NCI-H748 (cell line): ENCODE measurements around the gene MOB4.
"Not testable (repeated sequence)": the region's sequence is repeated elsewhere in the genome, so short reads cannot be mapped to it uniquely, and the experiment has no call there.

Source experiments
- DNase-seq: peaks from one replicate; lab custom pipeline; 2025; ENCODE audit not compliant: unreplicated experiment; lab: John Stamatoyannopoulos, UW

The MOB4 gene

GRCh38 chr2:197515739-197516392, at the start of gene MOB4:
MOB4 (plus strand) TSS chr2:197516066; CDS start chr2:197516087, 21 bp downstream.
- DNase-seq = peak; percentile 98

- DNase-seq = no peak
Measured at GRCh38 chr2:197472166-197472565, 43.7 kb upstream of the MOB4 start.

GRCh38 chr2:197477797-197478196, 38.1 kb upstream of the MOB4 start:
- no peak for DNase-seq

- DNase-seq = no peak
Measured at GRCh38 chr2:197480165-197481036, 35.5 kb upstream of the MOB4 start.

GRCh38 chr2:197484248-197484647, 31.6 kb upstream of the MOB4 start:
- DNase-seq = not testable (repeated sequence)

- DNase-seq = no peak
Measured at GRCh38 chr2:197486175-197486574, 29.7 kb upstream of the MOB4 start.

- no peak for DNase-seq
Measured at GRCh38 chr2:197487385-197487784, 28.5 kb upstream of the MOB4 start.

GRCh38 chr2:197495433-197496134, 20.3 kb upstream of the MOB4 start:
- no peak for DNase-seq

GRCh38 chr2:197496695-197497094, 19.2 kb upstream of the MOB4 start:
- no peak for DNase-seq

- no peak for DNase-seq
Measured at GRCh38 chr2:197497326-197497725, 18.5 kb upstream of the MOB4 start.

GRCh38 chr2:197498235-197498936, 17.5 kb upstream of the MOB4 start:
- DNase-seq = no peak

GRCh38 chr2:197498937-197499593, 16.8 kb upstream of the MOB4 start:
- DNase-seq = peak; percentile 89

GRCh38 chr2:197499594-197500502, 16.0 kb upstream of the MOB4 start, which contains the start of the genes HSPD1 and HSPE1:
HSPD1 (minus strand) TSS chr2:197499840; CDS start chr2:197498848, 992 bp downstream.
HSPE1 (plus strand) TSS chr2:197500379; CDS start chr2:197500437, 58 bp downstream.
- DNase-seq = peak; percentile 100

- DNase-seq = peak; percentile 83
Measured at GRCh38 chr2:197500503-197501131, 15.2 kb upstream of the MOB4 start.

GRCh38 chr2:197502201-197502600, 13.7 kb upstream of the MOB4 start:
- DNase-seq = no peak

- no peak for DNase-seq
Measured at GRCh38 chr2:197502685-197503084, 13.2 kb upstream of the MOB4 start.

GRCh38 chr2:197504000-197504399, 11.9 kb upstream of the MOB4 start:
- DNase-seq = no peak

GRCh38 chr2:197504512-197504911, 11.4 kb upstream of the MOB4 start:
- no peak for DNase-seq

GRCh38 chr2:197506658-197507057, 9.2 kb upstream of the MOB4 start:
- DNase-seq = no peak
